Stimulated activated CD4-positive, alpha-beta T cell treated with anti-CD3 and anti-CD28 coated beads, TNF-alpha, amount 100 ng/mL, for 24 hours (primary cell): ENCODE measurements around the gene RIPOR1.
"Not testable (repeated sequence)": the region's sequence is repeated elsewhere in the genome, so short reads cannot be mapped to it uniquely, and the experiment has no call there.

ENCODE experiments used
- DNase-seq, 3 experiments: peaks; one replicate each; pipeline ENCODE4 v3.0.0-alpha.2; 2020; ENCODE audit warnings: low read depth in 3 of 3

Gene RIPOR1

GRCh38 chr16:67517155-67517445 lies 11.5 kb upstream of the RIPOR1 start:
- no peak for DNase-seq

GRCh38 chr16:67517661-67518423 lies 10.8 kb upstream of the RIPOR1 start:
- DNase-seq = no peak

GRCh38 chr16:67518676-67519075 lies 10.0 kb upstream of the RIPOR1 start:
- no peak for DNase-seq

- no peak for DNase-seq
Observed at GRCh38 chr16:67519242-67519641, 9.4 kb upstream of the RIPOR1 start.

GRCh38 chr16:67521095-67521804 lies 7.4 kb upstream of the RIPOR1 start:
- DNase-seq = peak; percentile 94 to 99 (median 97)

GRCh38 chr16:67525176-67525860 lies 3.3 kb upstream of the RIPOR1 start:
- no peak for DNase-seq

GRCh38 chr16:67526149-67526791 lies 2.4 kb upstream of the RIPOR1 start:
- DNase-seq = no peak

- DNase-seq = peak in 1 of 3 experiments; percentile 25
Observed at GRCh38 chr16:67528870-67529581, 397 bp downstream of the RIPOR1 start.

- no peak for DNase-seq
Observed at GRCh38 chr16:67529582-67530012, 968 bp downstream of the RIPOR1 start.

GRCh38 chr16:67530013-67530939 lies 1.6 kb downstream of the RIPOR1 start:
- DNase-seq = no peak

- DNase-seq = no peak
Observed at GRCh38 chr16:67531247-67531646, 2.6 kb downstream of the RIPOR1 start.

- DNase-seq = no peak
Observed at GRCh38 chr16:67533024-67533560, 4.5 kb downstream of the RIPOR1 start.

- not testable (repeated sequence) for DNase-seq
Observed at GRCh38 chr16:67533987-67534386, 5.4 kb downstream of the RIPOR1 start.

- DNase-seq = no peak
Observed at GRCh38 chr16:67534431-67534830, 5.8 kb downstream of the RIPOR1 start.

- DNase-seq = no peak
Observed at GRCh38 chr16:67535201-67535600, 6.6 kb downstream of the RIPOR1 start.

- DNase-seq = peak in 1 of 3 experiments; percentile 53
Observed at GRCh38 chr16:67537270-67537635, 8.6 kb downstream of the RIPOR1 start.

- DNase-seq = peak in 1 of 3 experiments; percentile 52
Observed at GRCh38 chr16:67537636-67538591, 9.3 kb downstream of the RIPOR1 start.

GRCh38 chr16:67538666-67539101 lies 10.1 kb downstream of the RIPOR1 start:
- DNase-seq = no peak

GRCh38 chr16:67539271-67539670 lies 10.6 kb downstream of the RIPOR1 start:
- no peak for DNase-seq
